ENCODE data around the gene ARID4B. TPM values are rescaled to one million over a fixed set of nuclear protein-coding genes. Genes with fewer than 3 reads are reported as not detected.
A peak's percentile ranks its signal among the peaks of the same experiment; 100 is the strongest.

The ARID4B gene
- total RNA-seq, 4 donors from 2014 or later, result 29.0 to 54.5 (median 37.4) TPM

DNA sequence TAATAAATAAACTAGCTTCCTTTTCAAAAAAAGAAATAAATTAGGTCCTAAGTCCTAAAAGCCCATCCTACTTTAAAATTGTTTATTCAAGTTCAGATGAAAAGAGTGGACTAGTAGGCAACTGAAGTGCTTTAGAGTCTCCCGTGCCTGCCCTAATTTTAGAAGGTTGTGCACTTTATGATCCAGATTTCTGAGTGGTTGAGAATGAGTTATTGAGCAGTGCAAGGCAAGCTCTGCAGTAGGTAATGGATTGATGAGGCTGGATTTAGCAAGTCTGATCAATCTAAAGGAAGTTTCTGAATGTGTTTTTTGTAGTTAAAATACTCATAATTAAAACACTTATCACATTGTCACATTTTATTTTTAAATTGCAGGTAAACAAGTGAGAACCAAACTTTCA, 13.4 kb upstream of the ARID4B start:
- no peak for ATAC-seq (ENCODE audit: low FRiP score)
- TF ChIP-seq, protein P1, sequence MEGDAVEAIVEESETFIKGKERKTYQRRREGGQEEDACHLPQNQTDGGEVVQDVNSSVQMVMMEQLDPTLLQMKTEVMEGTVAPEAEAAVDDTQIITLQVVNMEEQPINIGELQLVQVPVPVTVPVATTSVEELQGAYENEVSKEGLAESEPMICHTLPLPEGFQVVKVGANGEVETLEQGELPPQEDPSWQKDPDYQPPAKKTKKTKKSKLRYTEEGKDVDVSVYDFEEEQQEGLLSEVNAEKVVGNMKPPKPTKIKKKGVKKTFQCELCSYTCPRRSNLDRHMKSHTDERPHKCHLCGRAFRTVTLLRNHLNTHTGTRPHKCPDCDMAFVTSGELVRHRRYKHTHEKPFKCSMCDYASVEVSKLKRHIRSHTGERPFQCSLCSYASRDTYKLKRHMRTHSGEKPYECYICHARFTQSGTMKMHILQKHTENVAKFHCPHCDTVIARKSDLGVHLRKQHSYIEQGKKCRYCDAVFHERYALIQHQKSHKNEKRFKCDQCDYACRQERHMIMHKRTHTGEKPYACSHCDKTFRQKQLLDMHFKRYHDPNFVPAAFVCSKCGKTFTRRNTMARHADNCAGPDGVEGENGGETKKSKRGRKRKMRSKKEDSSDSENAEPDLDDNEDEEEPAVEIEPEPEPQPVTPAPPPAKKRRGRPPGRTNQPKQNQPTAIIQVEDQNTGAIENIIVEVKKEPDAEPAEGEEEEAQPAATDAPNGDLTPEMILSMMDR (IDR thresholded peaks at IDR 0.05), result no peak

DNA sequence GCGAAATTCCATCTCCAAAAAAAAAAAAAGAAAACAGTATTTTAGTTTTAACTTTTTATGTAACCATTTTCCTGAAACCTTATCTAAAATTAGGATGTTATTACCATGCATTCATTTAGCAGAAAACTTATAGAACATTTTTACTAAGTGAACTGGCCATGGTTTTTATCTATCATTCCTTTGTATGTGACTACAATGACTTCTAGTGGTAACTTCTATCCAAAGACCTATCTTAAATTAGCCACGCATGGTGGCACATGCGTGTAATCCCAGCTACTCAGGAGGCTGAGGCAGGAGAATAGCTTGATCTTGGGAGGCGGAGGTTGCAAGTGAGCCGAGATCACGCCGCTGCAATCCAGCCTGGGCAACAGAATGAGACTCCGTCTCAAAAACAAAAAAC, 11.8 kb upstream of the ARID4B start:
- DNase-seq (ENCODE audit: low spot score) (no peak), ATAC-seq (ENCODE audit: low FRiP score) (no peak)
- TF ChIP-seq, protein P1 (IDR thresholded peaks at IDR 0.05), result no peak

More for the DNA sequence above, 13.4 kb upstream of the ARID4B start:
- no peak for DNase-seq (ENCODE audit: low spot score)

DNA sequence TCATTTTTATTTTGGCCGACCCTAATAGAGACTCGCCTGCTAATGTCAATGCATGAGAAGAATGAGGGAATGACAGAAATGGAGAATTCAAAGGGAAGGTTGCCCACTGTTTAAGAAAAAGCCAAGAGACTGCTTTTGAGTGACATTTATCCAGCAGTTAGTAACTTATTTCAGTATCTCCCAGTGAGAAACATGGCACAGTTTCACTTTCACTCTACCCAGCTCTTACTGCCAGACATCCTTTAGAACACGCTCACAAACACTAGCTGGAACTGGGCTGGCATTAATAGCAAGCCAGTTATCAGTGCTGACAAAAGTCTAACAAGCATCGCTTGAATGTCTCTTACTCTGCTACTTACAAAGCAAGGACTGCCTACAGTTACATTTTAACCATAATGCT, 8.9 kb upstream of the ARID4B start:
- TF ChIP-seq, protein P1 (IDR thresholded peaks at IDR 0.05), result no peak
- peak; percentile 70 for ATAC-seq (ENCODE audit: low FRiP score)
- DNase-seq (ENCODE audit: low spot score), result no peak

DNA sequence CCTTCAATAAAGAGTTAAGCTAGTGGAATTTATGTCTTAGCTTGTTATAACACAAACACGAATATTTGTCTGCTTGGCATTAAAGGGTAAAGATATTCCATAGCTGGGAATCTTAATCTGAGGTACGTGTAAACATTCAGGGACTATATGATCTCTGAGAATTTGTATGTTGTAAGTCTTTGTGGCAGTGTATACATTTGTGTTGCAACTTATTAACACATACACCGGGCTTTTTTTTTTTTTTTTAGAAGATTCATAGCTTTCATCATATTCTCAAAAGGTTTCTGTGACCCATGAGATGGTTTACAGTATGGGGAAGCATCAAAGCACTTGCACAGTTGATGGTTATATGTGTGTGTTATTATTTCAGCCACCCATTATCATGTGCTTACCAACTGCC, 3.4 kb upstream of the ARID4B start:
- ATAC-seq (ENCODE audit: low FRiP score), result no peak
- DNase-seq (ENCODE audit: low spot score), result no peak
- TF ChIP-seq, protein P1 (IDR thresholded peaks at IDR 0.05), result no peak

DNA sequence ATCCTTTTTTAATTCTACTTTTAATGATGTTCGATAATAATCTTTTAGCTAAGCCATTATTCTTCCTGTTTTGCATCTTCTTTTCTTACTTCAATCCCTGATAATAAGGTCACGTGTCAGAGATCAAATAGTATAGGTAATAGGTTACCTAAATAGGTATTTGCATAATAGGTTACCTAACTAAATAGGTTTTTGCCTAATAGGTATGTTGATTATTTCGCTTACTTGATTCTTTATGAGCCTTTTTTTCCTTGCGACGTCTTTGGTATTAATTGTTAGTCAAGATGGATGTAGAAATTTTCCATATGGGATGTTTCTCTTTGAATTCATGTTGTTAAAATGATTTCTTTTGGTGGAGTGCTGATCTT, 2.9 kb upstream of the ARID4B start:
- DNase-seq (ENCODE audit: low spot score) (no peak), ATAC-seq (ENCODE audit: low FRiP score) (no peak)
- TF ChIP-seq, protein P1 (IDR thresholded peaks at IDR 0.05), result no peak

DNA sequence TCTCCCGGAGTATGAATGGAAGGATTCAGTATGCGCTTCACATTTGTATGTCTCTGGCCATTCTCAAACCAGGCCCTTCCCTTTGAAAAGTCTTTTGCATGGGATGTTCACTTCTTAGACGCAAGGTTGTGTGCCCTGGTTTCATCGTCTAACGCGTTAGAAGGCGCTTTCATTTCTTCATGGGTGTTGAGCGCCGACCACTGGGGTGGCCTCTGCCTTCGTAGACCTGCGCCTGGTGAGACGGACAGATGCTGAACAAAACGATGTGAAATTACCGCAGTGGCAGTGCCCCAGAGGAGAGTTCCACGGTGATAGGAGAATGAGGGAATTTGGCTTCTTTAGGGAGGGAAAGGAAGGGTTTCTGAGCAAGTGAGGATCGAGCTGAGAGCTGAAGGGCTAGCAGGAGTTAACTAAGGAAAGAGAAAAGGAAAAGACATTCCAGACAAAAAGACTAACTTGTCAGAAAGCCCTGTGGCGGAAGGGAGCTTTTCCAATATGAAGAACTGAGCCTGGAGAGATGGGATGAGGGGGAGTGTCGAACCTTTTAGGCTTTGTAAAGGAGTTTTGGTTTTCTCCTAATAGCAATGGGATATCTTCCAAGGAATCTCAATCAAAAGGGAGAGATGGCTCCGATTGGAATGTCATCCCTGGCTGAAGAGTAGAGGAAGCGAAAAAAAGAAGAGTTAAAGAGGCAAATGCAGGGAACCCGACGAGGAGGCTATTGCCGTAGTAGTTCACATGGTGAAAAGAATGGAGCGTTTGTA, 1.3 kb upstream of the ARID4B start:
- DNase-seq (ENCODE audit: low spot score) (no peak), ATAC-seq (ENCODE audit: low FRiP score) (no peak)
- TF ChIP-seq, protein P1 (IDR thresholded peaks at IDR 0.05), result no peak
